GM18873 (cell line): ENCODE results near the gene ZNF808.
"Not testable (repeated sequence)": the region's sequence is repeated elsewhere in the genome, so short reads cannot be mapped to it uniquely, and the experiment has no call there.

Source experiments
- ATAC-seq: cut with Tn5 transposase; IDR thresholded peaks from one replicate; pipeline ENCODE4 v1.9.1; 2021; ENCODE audit warnings: mild to moderate bottlenecking, moderate library complexity, moderate number of reproducible peaks; ENCODE audit not compliant: unreplicated experiment, low FRiP score

The ZNF808 gene

GRCh38 chr19:52535771-52536447, 8.4 kb downstream of the ZNF808 start:
- ATAC-seq: peak; percentile 61

- peak; percentile 23 for ATAC-seq
Measured at GRCh38 chr19:52536448-52536800, 9.0 kb downstream of the ZNF808 start.

GRCh38 chr19:52538815-52539214, 11.3 kb downstream of the ZNF808 start:
- not testable (repeated sequence) for ATAC-seq

DNA sequence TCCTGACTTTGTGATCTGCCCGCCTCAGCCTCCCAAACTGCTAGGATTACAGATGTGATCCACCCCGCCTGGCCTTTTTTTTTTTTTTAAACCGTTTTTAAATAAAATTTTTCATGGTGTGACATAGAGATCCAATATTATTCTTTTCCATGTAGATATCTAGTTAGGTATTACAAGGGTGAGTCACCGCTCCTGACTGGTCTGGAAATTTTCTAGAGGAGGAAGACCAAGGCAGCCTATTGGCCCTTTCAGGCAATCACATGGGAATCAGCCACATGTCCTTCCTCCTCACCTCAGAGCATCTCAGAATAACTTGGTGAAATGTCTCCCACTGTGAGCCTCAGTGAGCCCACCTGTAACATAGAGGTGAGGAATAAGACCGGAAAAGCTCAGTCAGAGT, 13.7 kb downstream of the ZNF808 start:
- ATAC-seq: not testable (repeated sequence)

GRCh38 chr19:52541608-52542007, 14.1 kb downstream of the ZNF808 start:
- no peak for ATAC-seq

GRCh38 chr19:52542541-52542940, 15.1 kb downstream of the ZNF808 start:
- ATAC-seq: not testable (repeated sequence)

- no peak for ATAC-seq
Measured at GRCh38 chr19:52542984-52543664, 15.7 kb downstream of the ZNF808 start.

GRCh38 chr19:52554216-52554971, 26.9 kb downstream of the ZNF808 start:
- ATAC-seq: no peak

- ATAC-seq: no peak
Measured at GRCh38 chr19:52557231-52557995, 29.9 kb downstream of the ZNF808 start.

DNA sequence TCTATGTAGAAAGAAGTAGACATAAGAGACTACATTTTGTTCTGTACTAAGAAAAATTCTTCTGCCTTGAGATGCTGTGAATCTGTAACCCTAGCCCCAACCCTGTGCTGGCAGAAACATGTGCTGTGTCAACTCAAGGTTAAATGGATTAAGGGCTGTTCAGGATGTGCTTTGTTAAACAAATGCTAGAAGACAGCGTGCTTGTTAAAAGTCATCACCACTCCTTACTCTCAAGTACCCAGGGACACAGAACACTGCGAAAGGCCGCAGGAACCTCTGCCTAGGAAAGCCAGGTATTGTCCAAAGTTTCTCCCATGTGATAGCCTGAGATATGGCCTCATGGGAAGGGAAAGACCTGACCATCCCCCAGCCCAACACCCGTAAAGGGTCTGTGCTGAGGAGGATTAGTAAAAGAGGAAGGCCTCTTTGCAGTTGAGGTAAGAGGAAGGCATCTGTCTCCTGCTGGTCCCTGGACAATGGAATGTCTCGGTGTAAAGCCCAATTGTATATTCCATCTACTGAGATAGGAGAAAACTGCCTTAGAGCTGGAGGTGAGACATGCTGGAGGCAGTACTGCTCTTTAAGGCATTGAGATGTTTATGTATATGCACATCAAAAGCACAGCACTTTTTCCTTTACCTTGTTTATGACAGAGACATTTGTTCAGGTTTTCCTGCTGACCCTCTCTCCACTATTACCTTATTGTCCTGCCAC, 31.4 kb downstream of the ZNF808 start:
- ATAC-seq: not testable (repeated sequence)

DNA sequence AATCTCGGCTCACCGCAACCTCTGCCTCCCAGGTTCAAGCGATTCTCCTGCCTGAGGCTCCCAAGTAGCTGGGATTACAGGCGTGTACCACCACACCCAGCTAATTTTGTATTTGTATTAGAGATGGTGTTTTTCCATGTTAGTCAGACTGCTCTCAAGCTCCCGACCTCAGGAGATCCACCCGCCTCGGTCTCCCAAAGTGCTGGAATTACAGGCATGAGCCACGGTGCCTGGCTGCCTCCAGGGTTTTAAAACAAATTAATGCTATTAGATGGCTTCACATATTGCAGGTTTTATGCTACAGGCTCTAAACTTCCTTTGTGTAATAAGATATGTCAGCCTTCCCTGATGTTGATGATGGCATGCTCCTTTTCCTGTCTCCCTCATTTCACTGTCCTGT, 34.1 kb downstream of the ZNF808 start:
- ATAC-seq: not testable (repeated sequence)

GRCh38 chr19:52566121-52566520, 38.7 kb downstream of the ZNF808 start:
- ATAC-seq: no peak

GRCh38 chr19:52566588-52566987, 39.1 kb downstream of the ZNF808 start:
- no peak for ATAC-seq

GRCh38 chr19:52567921-52568320, 40.5 kb downstream of the ZNF808 start:
- ATAC-seq: no peak

DNA sequence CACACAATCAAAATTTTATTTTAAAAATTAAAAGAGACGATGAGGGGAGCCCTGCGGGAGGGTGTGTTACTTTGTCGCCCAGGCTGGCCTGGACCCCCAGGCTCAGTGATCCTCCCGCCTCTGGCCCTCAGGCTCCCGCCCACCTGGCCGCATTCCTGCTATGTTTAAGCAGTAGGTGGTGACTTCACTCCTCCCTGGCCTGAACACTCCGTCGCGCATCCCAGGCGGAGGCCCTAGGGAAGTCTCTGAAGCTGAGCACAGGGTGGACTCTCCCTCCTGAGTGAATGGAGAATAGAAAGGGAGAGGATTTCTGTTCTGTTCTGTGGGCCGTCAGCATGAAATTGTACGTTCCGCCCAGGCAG, 42.2 kb downstream of the ZNF808 start:
- ATAC-seq: not testable (repeated sequence)

DNA sequence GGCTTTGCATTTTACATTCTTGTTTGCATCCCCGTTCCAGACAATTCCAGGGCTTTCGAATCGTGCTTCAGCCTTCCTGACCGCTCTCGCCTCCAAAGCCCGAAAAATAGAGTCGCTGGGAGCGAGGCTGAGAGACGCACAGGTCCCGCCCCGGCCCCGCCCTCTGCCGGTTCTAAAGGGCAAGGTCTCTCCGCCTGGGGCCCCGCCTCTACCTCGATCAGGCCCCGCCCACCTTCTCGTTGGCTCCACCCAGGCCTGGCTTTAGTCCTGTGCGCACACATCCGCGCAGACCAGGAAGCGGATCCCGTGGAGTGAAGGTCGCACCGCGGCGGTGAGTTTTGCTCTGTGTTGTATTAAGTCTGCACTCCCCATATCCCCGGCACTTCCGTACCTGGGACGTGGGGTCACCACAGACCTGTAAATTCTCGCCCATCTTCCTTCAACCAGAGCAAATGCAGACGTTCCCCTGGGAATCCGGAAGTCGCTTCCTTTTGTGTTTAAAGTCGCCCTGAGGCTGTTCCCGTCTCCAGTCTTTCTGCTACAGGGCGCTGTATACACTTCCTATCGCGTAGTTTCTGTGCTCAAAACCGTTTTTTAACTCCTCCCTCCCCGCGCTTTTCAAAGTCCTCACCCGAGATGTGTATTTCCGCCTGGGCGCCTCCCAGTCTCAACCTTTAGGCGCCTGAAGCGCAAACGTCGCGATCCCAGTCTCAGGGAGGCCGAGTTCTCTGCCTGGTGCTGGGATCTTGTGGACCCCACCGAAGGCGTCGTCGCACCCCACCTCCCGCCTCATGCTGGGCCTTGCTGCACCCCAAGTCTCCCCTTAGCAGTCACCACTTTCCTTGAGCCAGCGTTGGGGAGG, 42.8 kb downstream of the ZNF808 start, which contains the start of gene ZNF701:
ZNF701 (plus strand) TSS at position 288 of the 862 bp plus-strand sequence. CDS start 3,861 bp downstream, outside the sequence.
- ATAC-seq: peak; percentile 87

DNA sequence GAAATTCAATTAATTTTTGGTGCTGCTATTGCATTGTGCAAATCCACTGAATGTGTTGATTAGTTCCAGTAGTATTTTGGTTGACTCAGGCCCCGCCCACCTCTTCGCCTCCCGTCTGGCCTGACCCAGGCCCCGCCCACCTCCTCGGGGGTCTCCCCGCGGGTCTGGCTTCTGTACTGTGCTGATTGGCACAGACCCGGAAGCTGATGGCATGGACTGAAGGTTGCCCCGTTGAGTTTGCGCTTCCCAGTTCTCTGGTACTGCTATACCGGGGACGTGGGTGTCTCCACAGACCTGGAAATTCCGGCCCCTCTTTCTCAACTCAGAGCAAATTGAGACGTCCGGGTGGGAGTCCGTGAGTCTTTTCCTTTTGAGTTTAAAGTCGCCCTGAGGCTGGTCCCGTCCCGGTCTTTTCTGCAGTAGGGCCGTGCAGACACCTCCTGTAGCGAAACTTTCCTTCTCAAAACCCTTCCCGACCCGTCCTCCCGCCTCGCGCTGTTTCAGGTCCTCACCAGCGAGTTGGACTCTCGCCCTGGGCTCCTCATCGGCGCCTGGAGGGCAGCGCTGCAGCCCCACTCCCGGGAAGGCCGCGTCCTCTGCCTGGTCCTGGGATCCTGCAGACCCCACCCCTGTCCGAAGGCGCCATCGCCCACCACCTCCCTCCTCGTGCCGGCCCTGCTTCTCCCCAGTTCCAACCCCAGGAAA, 57.4 kb downstream of the ZNF808 start:
- no peak for ATAC-seq

- ATAC-seq: no peak
Measured at GRCh38 chr19:52585604-52586003, 58.1 kb downstream of the ZNF808 start.
